MM.1S (cell line): ENCODE data around the gene SEZ6L.

ENCODE experiments used
- DNase-seq: peaks from one replicate; pipeline ENCODE4 v3.0.0-alpha.2; 2015
- H2AFZ ChIP-seq: fragments of 300-600 bp; sonication (generic); 2 replicates; pipeline ENCODE4 v1.6.0; 2016; ENCODE audit warnings: antibody characterized with exemption, low read length
- H3F3A ChIP-seq: fragments of 300-600 bp; sonication (generic); 2 replicates; pipeline ENCODE4 v1.6.1; 2016; ENCODE audit warnings: mild to moderate bottlenecking, antibody characterized with exemption, low read length, moderate library complexity, mixed read lengths; ENCODE audit not compliant: insufficient read depth
- H3K27ac ChIP-seq: fragments of 300-600 bp; sonication (generic); 2 replicates; pipeline ENCODE4 v1.5.1; 2016; ENCODE audit warnings: mild to moderate bottlenecking, low read length
- H3K27me3 ChIP-seq: fragments of 300-600 bp; sonication (generic); replicated peaks from 2 replicates; pipeline ENCODE4 v1.6.0; 2016; ENCODE audit warnings: low read length; ENCODE audit not compliant: insufficient read depth
- H3K36me3 ChIP-seq: fragments of 300-600 bp; sonication (generic); replicated peaks from 2 replicates; pipeline ENCODE4 v1.6.1; 2016; ENCODE audit warnings: mild to moderate bottlenecking, low read length, mixed read lengths; ENCODE audit not compliant: insufficient read depth
- H3K4me1 ChIP-seq: fragments of 300-600 bp; sonication (generic); 2 replicates; pipeline ENCODE4 v1.6.1; 2016; ENCODE audit warnings: low read length, mixed read lengths
- H3K4me2 ChIP-seq: fragments of 300-600 bp; sonication (generic); 2 replicates; pipeline ENCODE4 v1.6.0; 2016; ENCODE audit warnings: low read depth, low read length
- H3K4me3 ChIP-seq: fragments of 300-600 bp; sonication (generic); 2 replicates; pipeline ENCODE4 v1.5.1; 2016; ENCODE audit warnings: low read length, mixed read lengths
- H3K79me2 ChIP-seq: fragments of 300-600 bp; sonication (generic); 2 replicates; pipeline ENCODE4 v1.6.1; 2016; ENCODE audit warnings: mixed run types, low read length, mixed read lengths
- H3K9ac ChIP-seq: fragments of 300-600 bp; sonication (generic); 2 replicates; pipeline ENCODE4 v1.6.1; 2016; ENCODE audit warnings: low read length, mixed read lengths
- H3K9me2 ChIP-seq: fragments of 300-600 bp; sonication (generic); replicated peaks from 2 replicates; pipeline ENCODE4 v1.6.1; 2016; ENCODE audit warnings: mild to moderate bottlenecking, low read length, mixed read lengths; ENCODE audit not compliant: insufficient read depth
- H3K9me3 ChIP-seq: fragments of 300-600 bp; sonication (generic); replicated peaks from 2 replicates; pipeline ENCODE4 v1.6.1; 2016; ENCODE audit warnings: mild to moderate bottlenecking, low read length, mixed read lengths; ENCODE audit not compliant: insufficient read depth
- H4K20me1 ChIP-seq: fragments of 300-600 bp; sonication (generic); 2 replicates; pipeline ENCODE4 v1.6.1; 2016; ENCODE audit warnings: mild to moderate bottlenecking, low read length, moderate library complexity, mixed read lengths; ENCODE audit not compliant: insufficient read depth
- EZH2 ChIP-seq: fragments of 300-600 bp; sonication (generic); optimal IDR thresholded peaks from 2 replicates; pipeline ENCODE3; 2017; ENCODE audit warnings: low read depth, mild to moderate bottlenecking, antibody characterized with exemption, low read length, mixed read lengths
- EZH2phosphoT487 ChIP-seq: fragments of 300-600 bp; sonication (generic); IDR thresholded peaks from 2 replicates; pipeline ENCODE4 v1.6.1; 2018; ENCODE audit warnings: antibody characterized with exemption, low read length
- TF ChIP-seq, protein P1 (sequence below): fragments of 300-600 bp; sonication (generic); IDR thresholded peaks from 2 replicates; pipeline ENCODE4 v1.5.1; 2016; ENCODE audit warnings: antibody characterized with exemption, low read length, mixed read lengths

SEZ6L gene

GRCh38 chr22:26199665-26200064 is 30.4 kb downstream of the SEZ6L start:
- Histone ChIP-seq H3K9ac (no peak overlapping the region), H4K20me1 (no peaks in the 10 kb centered on the region), H3F3A (no peaks in the 10 kb centered on the region), H3K27me3 (peaks cover 37% of the 10 kb centered on the region), H3K9me3 (no peaks in the 10 kb centered on the region), H3K27ac (no peak overlapping the region), H3K9me2 (no peaks in the 10 kb centered on the region), H3K79me2 (no peaks in the 10 kb centered on the region), H3K4me1 (no peaks in the 10 kb centered on the region), H3K4me3 (no peak overlapping the region), H2AFZ (no peak overlapping the region), H3K36me3 (no peaks in the 10 kb centered on the region), H3K4me2 (no peak overlapping the region)
- TF ChIP-seq, protein P1, sequence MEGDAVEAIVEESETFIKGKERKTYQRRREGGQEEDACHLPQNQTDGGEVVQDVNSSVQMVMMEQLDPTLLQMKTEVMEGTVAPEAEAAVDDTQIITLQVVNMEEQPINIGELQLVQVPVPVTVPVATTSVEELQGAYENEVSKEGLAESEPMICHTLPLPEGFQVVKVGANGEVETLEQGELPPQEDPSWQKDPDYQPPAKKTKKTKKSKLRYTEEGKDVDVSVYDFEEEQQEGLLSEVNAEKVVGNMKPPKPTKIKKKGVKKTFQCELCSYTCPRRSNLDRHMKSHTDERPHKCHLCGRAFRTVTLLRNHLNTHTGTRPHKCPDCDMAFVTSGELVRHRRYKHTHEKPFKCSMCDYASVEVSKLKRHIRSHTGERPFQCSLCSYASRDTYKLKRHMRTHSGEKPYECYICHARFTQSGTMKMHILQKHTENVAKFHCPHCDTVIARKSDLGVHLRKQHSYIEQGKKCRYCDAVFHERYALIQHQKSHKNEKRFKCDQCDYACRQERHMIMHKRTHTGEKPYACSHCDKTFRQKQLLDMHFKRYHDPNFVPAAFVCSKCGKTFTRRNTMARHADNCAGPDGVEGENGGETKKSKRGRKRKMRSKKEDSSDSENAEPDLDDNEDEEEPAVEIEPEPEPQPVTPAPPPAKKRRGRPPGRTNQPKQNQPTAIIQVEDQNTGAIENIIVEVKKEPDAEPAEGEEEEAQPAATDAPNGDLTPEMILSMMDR: no peak
- TF ChIP-seq EZH2phosphoT487 (no peak), EZH2 (no peak)
- no peak for DNase-seq

GRCh38 chr22:26202280-26202924 is 33.1 kb downstream of the SEZ6L start:
- Histone ChIP-seq H3F3A (no peaks in the 10 kb centered on the region), H4K20me1 (no peaks in the 10 kb centered on the region), H3K4me3 (no peak overlapping the region), H3K4me1 (no peaks in the 10 kb centered on the region), H3K9me2 (no peaks in the 10 kb centered on the region), H3K4me2 (no peak overlapping the region), H3K27ac (no peak overlapping the region), H2AFZ (no peak overlapping the region), H3K27me3 (peaks cover 59% of the 10 kb centered on the region), H3K9ac (no peak overlapping the region), H3K36me3 (no peaks in the 10 kb centered on the region), H3K79me2 (no peaks in the 10 kb centered on the region), H3K9me3 (no peaks in the 10 kb centered on the region)
- no peak for TF ChIP-seq EZH2
- TF ChIP-seq, protein P1: no peak
- no peak for TF ChIP-seq EZH2phosphoT487
- no peak for DNase-seq

DNA sequence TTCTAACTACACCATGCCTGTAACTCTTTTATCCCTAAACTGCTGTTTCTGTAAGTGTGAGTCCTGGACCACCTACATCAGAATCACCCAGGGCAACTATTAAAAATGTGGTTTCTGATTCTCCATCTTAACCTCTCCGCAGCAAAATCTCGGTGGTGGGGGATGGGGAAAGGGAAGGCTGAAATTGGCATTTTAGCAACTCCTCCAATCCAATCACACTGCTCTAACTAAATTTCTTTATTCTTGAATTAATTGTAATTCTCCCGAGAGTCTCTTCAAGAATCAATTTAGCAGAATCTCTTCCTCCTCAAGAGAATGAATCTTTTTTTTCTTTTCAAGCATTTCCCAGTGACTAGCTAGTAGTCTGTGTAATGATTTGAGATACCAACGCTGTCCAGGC is 36.2 kb downstream of the SEZ6L start:
- Histone ChIP-seq H3K4me2 (no peak overlapping the region), H3K9me2 (no peaks in the 10 kb centered on the region), H3K9me3 (no peaks in the 10 kb centered on the region), H3K79me2 (no peaks in the 10 kb centered on the region), H2AFZ (no peak overlapping the region), H3F3A (no peaks in the 10 kb centered on the region), H3K27ac (no peak overlapping the region), H3K4me3 (no peak overlapping the region), H3K9ac (no peak overlapping the region), H3K27me3 (peaks cover 57% of the 10 kb centered on the region), H3K4me1 (no peaks in the 10 kb centered on the region), H4K20me1 (no peaks in the 10 kb centered on the region), H3K36me3 (no peaks in the 10 kb centered on the region)
- TF ChIP-seq EZH2phosphoT487 (no peak), EZH2 (no peak)
- TF ChIP-seq, protein P1: no peak
- DNase-seq: no peak
